ENCODE data around the gene ZCRB1.

Gene ZCRB1

DNA sequence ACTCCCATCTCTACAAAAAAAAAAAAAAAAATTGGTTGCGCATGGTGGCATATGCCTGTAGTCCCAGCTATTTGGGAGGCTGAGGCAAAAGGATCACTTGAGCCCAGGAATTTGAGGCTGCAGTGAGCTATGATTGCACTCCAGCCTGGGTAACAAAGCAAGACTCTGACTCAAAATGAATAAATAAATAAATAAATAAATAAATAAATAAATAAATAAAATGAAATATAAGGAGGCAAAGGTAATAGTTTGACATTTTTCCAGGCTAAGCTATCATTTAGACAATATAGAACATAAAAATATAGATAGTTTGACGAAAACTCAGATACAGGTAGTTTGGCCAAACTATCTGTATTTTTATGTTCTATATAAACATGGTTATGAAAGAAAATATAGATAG is 40.5 kb downstream of the ZCRB1 start (continued):
- TF ChIP-seq ZNF514 (tag by site-specific recombination; IDR thresholded peaks at IDR 0.05) (no peak), ZNF707 (tag by site-specific recombination; IDR thresholded peaks at IDR 0.05) (no peak), ZNF266 (tag by site-specific recombination; IDR thresholded peaks at IDR 0.05; ENCODE audit: low read depth) (peak; percentile 58; the same call in 1 of the 2 replicates), ZFP37 (tag by site-specific recombination; IDR thresholded peaks at IDR 0.05) (no peak), ZNF416 (tag by site-specific recombination; IDR thresholded peaks at IDR 0.05) (no peak), ZNF239 (tag by site-specific recombination; IDR thresholded peaks at IDR 0.05) (no peak), ZNF677 (tag by site-specific recombination; IDR thresholded peaks at IDR 0.05) (no peak), ZNF140 (tag by site-specific recombination; IDR thresholded peaks at IDR 0.05) (peak; percentile 91), ZNF169 (tag by site-specific recombination; IDR thresholded peaks at IDR 0.05) (no peak), ZNF48 (tag by site-specific recombination; IDR thresholded peaks at IDR 0.05) (no peak), ZNF558 (tag by site-specific recombination; IDR thresholded peaks at IDR 0.05) (peak; percentile 57; the same call in 1 of the 2 replicates), ZNF830 (tag by site-specific recombination; IDR thresholded peaks at IDR 0.05; ENCODE audit: low read depth) (no peak), SALL2 (tag by site-specific recombination; IDR thresholded peaks at IDR 0.05; ENCODE audit: borderline replicate concordance) (no peak), BCL11A (tag by site-specific recombination; IDR thresholded peaks at IDR 0.05; ENCODE audit: low read depth) (no peak), ZNF670 (tag by site-specific recombination; IDR thresholded peaks at IDR 0.05; ENCODE audit: low read depth) (no peak), ZFHX2 (tag by site-specific recombination; conservative IDR thresholded peaks at IDR 0.05) (no peak), ZNF341 (tag by site-specific recombination; IDR thresholded peaks at IDR 0.05; ENCODE audit: low read depth) (0 out of 2 replicates have a peak, but pooled peaks have one; percentile 18), ZNF510 (tag by site-specific recombination; IDR thresholded peaks at IDR 0.05; ENCODE audit: insufficient replicate concordance) (peak; percentile 71), KLF10 (tag by site-specific recombination; IDR thresholded peaks at IDR 0.05) (no peak)
- TF ChIP-seq, protein P1, sequence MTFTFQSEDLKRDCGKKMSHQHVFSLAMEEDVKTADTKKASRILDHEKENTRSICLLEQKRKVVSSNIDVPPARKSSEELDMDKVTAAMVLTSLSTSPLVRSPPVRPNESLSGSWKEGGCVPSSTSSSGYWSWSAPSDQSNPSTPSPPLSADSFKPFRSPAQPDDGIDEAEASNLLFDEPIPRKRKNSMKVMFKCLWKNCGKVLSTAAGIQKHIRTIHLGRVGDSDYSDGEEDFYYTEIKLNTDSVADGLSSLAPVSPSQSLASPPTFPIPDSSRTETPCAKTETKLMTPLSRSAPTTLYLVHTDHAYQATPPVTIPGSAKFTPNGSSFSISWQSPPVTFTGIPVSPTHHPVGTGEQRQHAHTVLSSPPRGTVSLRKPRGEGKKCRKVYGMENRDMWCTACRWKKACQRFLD (tag by site-specific recombination; IDR thresholded peaks at IDR 0.05), result no peak
- TF ChIP-seq, protein P2, sequence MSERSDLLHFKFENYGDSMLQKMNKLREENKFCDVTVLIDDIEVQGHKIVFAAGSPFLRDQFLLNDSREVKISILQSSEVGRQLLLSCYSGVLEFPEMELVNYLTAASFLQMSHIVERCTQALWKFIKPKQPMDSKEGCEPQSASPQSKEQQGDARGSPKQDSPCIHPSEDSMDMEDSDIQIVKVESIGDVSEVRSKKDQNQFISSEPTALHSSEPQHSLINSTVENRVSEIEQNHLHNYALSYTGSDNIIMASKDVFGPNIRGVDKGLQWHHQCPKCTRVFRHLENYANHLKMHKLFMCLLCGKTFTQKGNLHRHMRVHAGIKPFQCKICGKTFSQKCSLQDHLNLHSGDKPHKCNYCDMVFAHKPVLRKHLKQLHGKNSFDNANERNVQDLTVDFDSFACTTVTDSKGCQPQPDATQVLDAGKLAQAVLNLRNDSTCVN (tag by site-specific recombination; optimal IDR thresholded peaks at IDR 0.05), result no peak
- TF ChIP-seq, protein P3, sequence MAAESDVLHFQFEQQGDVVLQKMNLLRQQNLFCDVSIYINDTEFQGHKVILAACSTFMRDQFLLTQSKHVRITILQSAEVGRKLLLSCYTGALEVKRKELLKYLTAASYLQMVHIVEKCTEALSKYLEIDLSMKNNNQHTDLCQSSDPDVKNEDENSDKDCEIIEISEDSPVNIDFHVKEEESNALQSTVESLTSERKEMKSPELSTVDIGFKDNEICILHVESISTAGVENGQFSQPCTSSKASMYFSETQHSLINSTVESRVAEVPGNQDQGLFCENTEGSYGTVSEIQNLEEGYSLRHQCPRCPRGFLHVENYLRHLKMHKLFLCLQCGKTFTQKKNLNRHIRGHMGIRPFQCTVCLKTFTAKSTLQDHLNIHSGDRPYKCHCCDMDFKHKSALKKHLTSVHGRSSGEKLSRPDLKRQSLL (tag by site-specific recombination; IDR thresholded peaks at IDR 0.05), result no peak
- TF ChIP-seq, protein P4, sequence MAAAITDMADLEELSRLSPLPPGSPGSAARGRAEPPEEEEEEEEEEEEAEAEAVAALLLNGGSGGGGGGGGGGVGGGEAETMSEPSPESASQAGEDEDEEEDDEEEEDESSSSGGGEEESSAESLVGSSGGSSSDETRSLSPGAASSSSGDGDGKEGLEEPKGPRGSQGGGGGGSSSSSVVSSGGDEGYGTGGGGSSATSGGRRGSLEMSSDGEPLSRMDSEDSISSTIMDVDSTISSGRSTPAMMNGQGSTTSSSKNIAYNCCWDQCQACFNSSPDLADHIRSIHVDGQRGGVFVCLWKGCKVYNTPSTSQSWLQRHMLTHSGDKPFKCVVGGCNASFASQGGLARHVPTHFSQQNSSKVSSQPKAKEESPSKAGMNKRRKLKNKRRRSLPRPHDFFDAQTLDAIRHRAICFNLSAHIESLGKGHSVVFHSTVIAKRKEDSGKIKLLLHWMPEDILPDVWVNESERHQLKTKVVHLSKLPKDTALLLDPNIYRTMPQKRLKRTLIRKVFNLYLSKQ (tag by site-specific recombination; IDR thresholded peaks at IDR 0.05; ENCODE audit: borderline replicate concordance), result 0 out of 2 replicates have a peak, but pooled peaks have one; percentile 28
- TF ChIP-seq, protein P5, sequence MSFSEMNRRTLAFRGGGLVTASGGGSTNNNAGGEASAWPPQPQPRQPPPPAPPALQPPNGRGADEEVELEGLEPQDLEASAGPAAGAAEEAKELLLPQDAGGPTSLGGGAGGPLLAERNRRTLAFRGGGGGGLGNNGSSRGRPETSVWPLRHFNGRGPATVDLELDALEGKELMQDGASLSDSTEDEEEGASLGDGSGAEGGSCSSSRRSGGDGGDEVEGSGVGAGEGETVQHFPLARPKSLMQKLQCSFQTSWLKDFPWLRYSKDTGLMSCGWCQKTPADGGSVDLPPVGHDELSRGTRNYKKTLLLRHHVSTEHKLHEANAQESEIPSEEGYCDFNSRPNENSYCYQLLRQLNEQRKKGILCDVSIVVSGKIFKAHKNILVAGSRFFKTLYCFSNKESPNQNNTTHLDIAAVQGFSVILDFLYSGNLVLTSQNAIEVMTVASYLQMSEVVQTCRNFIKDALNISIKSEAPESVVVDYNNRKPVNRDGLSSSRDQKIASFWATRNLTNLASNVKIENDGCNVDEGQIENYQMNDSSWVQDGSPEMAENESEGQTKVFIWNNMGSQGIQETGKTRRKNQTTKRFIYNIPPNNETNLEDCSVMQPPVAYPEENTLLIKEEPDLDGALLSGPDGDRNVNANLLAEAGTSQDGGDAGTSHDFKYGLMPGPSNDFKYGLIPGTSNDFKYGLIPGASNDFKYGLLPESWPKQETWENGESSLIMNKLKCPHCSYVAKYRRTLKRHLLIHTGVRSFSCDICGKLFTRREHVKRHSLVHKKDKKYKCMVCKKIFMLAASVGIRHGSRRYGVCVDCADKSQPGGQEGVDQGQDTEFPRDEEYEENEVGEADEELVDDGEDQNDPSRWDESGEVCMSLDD (tag by site-specific recombination; IDR thresholded peaks at IDR 0.05), result no peak
- TF ChIP-seq, protein P6, sequence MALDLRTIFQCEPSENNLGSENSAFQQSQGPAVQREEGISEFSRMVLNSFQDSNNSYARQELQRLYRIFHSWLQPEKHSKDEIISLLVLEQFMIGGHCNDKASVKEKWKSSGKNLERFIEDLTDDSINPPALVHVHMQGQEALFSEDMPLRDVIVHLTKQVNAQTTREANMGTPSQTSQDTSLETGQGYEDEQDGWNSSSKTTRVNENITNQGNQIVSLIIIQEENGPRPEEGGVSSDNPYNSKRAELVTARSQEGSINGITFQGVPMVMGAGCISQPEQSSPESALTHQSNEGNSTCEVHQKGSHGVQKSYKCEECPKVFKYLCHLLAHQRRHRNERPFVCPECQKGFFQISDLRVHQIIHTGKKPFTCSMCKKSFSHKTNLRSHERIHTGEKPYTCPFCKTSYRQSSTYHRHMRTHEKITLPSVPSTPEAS (tag by site-specific recombination; IDR thresholded peaks at IDR 0.05), result no peak
- TF ChIP-seq, protein P7, sequence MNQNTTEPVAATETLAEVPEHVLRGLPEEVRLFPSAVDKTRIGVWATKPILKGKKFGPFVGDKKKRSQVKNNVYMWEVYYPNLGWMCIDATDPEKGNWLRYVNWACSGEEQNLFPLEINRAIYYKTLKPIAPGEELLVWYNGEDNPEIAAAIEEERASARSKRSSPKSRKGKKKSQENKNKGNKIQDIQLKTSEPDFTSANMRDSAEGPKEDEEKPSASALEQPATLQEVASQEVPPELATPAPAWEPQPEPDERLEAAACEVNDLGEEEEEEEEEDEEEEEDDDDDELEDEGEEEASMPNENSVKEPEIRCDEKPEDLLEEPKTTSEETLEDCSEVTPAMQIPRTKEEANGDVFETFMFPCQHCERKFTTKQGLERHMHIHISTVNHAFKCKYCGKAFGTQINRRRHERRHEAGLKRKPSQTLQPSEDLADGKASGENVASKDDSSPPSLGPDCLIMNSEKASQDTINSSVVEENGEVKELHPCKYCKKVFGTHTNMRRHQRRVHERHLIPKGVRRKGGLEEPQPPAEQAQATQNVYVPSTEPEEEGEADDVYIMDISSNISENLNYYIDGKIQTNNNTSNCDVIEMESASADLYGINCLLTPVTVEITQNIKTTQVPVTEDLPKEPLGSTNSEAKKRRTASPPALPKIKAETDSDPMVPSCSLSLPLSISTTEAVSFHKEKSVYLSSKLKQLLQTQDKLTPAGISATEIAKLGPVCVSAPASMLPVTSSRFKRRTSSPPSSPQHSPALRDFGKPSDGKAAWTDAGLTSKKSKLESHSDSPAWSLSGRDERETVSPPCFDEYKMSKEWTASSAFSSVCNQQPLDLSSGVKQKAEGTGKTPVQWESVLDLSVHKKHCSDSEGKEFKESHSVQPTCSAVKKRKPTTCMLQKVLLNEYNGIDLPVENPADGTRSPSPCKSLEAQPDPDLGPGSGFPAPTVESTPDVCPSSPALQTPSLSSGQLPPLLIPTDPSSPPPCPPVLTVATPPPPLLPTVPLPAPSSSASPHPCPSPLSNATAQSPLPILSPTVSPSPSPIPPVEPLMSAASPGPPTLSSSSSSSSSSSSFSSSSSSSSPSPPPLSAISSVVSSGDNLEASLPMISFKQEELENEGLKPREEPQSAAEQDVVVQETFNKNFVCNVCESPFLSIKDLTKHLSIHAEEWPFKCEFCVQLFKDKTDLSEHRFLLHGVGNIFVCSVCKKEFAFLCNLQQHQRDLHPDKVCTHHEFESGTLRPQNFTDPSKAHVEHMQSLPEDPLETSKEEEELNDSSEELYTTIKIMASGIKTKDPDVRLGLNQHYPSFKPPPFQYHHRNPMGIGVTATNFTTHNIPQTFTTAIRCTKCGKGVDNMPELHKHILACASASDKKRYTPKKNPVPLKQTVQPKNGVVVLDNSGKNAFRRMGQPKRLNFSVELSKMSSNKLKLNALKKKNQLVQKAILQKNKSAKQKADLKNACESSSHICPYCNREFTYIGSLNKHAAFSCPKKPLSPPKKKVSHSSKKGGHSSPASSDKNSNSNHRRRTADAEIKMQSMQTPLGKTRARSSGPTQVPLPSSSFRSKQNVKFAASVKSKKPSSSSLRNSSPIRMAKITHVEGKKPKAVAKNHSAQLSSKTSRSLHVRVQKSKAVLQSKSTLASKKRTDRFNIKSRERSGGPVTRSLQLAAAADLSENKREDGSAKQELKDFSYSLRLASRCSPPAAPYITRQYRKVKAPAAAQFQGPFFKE (tag by site-specific recombination; IDR thresholded peaks at IDR 0.05; ENCODE audit: borderline replicate concordance), result no peak
